CD14-positive monocyte (primary cell): ENCODE data around the gene NEBL. TPM values are rescaled to one million over a fixed set of nuclear protein-coding genes. Genes with fewer than 3 reads are reported as not detected.

Experiments used
- DNase-seq, 3 donors: peaks; one replicate each; pipeline ENCODE4 v3.0.0-alpha.2; 2011 to 2022
- H2AFZ ChIP-seq: 2 replicates; pipeline ENCODE4 v1.6.0; 2012; ENCODE audit warnings: mild to moderate bottlenecking, low read depth, low read length, inconsistent platforms; ENCODE audit not compliant: insufficient read depth, poor library complexity, severe bottlenecking
- H3K27ac ChIP-seq, 2 donors: 1 replicate in 1 of 2; 2 replicates in 1 of 2; pipeline ENCODE4 v1.5.1; 2012 to 2013; ENCODE audit warnings: low read length in 2 of 2, control low read depth in 1 of 2, inconsistent platforms in 1 of 2, low read depth in 1 of 2, mild to moderate bottlenecking in 1 of 2
- H3K27me3 ChIP-seq, 2 donors: one replicate each; pipeline versions ENCODE4 v1.6.0 to v1.6.1; 2011 to 2013; ENCODE audit warnings: low read length in 2 of 2; ENCODE audit not compliant: control insufficient read depth in 2 of 2, insufficient read depth in 2 of 2
- H3K36me3 ChIP-seq, 2 donors: replicated peaks in 1 of 2; 1 replicate in 1 of 2; 2 replicates in 1 of 2; pipeline versions ENCODE4 v1.5.1 to v1.6.1; 2012 to 2013; ENCODE audit warnings: low read length in 2 of 2, control low read depth in 1 of 2, inconsistent platforms in 1 of 2, mild to moderate bottlenecking in 1 of 2; ENCODE audit not compliant: insufficient read depth in 2 of 2, control insufficient read depth in 1 of 2
- H3K4me1 ChIP-seq, 2 donors: 1 replicate in 1 of 2; 2 replicates in 1 of 2; pipeline versions ENCODE4 v1.5.1 to v1.6.1; 2012 to 2013; ENCODE audit warnings: low read length in 2 of 2, control low read depth in 1 of 2, inconsistent platforms in 1 of 2, mild to moderate bottlenecking in 1 of 2, moderate library complexity in 1 of 2; ENCODE audit not compliant: insufficient read depth in 2 of 2, control insufficient read depth in 1 of 2
- H3K4me2 ChIP-seq: replicated peaks from 2 replicates; pipeline ENCODE3; 2012; ENCODE audit warnings: low read length, moderate library complexity, mild to moderate bottlenecking; ENCODE audit not compliant: poor library complexity, severe bottlenecking; ENCODE audit errors: extremely low read depth
- H3K4me3 ChIP-seq, 3 experiments: fragments of 200-600 bp in 1 of 3; sonication (generic) in 1 of 3; replicated peaks in 1 of 3; 1 replicate in 2 of 3; 2 replicates in 1 of 3; pipeline ENCODE4 v1.5.1; 2011 to 2013; ENCODE audit warnings: low read length in 3 of 3, mild to moderate bottlenecking in 3 of 3, control low read depth in 2 of 3, low read depth in 2 of 3, inconsistent platforms in 1 of 3, moderate library complexity in 1 of 3
- H3K79me2 ChIP-seq: 2 replicates; pipeline ENCODE4 v1.6.0; 2012; ENCODE audit warnings: mild to moderate bottlenecking, control low read depth, inconsistent platforms, low read length, moderate library complexity; ENCODE audit not compliant: insufficient read depth
- H3K9ac ChIP-seq: 2 replicates; pipeline ENCODE4 v1.6.0; 2017; ENCODE audit warnings: low read length, mild to moderate bottlenecking; ENCODE audit not compliant: insufficient read depth, poor library complexity, severe bottlenecking
- H3K9me3 ChIP-seq, 2 donors: replicated peaks in 1 of 2; 1 replicate in 1 of 2; 2 replicates in 1 of 2; pipeline versions ENCODE4 v1.5.1 to v1.6.1; 2012 to 2013; ENCODE audit warnings: low read length in 2 of 2, control low read depth in 1 of 2; ENCODE audit not compliant: control insufficient read depth in 1 of 2, insufficient read depth in 1 of 2
- H4K20me1 ChIP-seq: 2 replicates; pipeline ENCODE4 v1.6.0; 2012; ENCODE audit warnings: mild to moderate bottlenecking, low read length, control low read depth, moderate library complexity; ENCODE audit not compliant: insufficient read depth
- H3K27ac Mint-ChIP-seq, 7 donors: one replicate each; pipeline ENCODE4 v1.8.0; 2020; ENCODE audit warnings: mild to moderate bottlenecking in 7 of 7, mixed read lengths in 7 of 7, moderate library complexity in 6 of 7, inconsistent platforms in 2 of 7
- H3K27me3 Mint-ChIP-seq, 3 donors: one replicate each; pipeline ENCODE4 v1.8.0; 2021 to 2022; ENCODE audit warnings: low read depth in 3 of 3, mild to moderate bottlenecking in 3 of 3, mixed read lengths in 3 of 3, moderate library complexity in 3 of 3, inconsistent platforms in 1 of 3
- H3K36me3 Mint-ChIP-seq, 2 donors: one replicate each; pipeline ENCODE4 v1.8.0; 2020; ENCODE audit warnings: mixed read lengths in 2 of 2, inconsistent platforms in 1 of 2, mild to moderate bottlenecking in 1 of 2
- H3K4me1 Mint-ChIP-seq: one replicate; pipeline ENCODE4 v1.8.0; 2020; ENCODE audit warnings: mild to moderate bottlenecking, mixed read lengths
- H3K4me3 Mint-ChIP-seq, 2 donors: one replicate each; pipeline ENCODE4 v1.8.0; 2020; ENCODE audit warnings: mild to moderate bottlenecking in 2 of 2, mixed read lengths in 2 of 2, moderate library complexity in 1 of 2
- H3K9me3 Mint-ChIP-seq, 7 donors: one replicate each; pipeline ENCODE4 v1.8.0; 2020 to 2022; ENCODE audit warnings: mixed read lengths in 7 of 7, mild to moderate bottlenecking in 6 of 7, moderate library complexity in 6 of 7, inconsistent platforms in 2 of 7
- WGBS: methylation state at CpG from one replicate; pipeline ENCODE4 v1.1.5; 2013; ENCODE audit warnings: missing lambda C conversion rate; ENCODE audit not compliant: insufficient coverage; 5-methylcytosine and 5-hydroxymethylcytosine counted together
- intact Hi-C, 2 donors: fragments of 100-400 bp; cut with micrococcal nuclease; formaldehyde crosslinking; loops; one replicate each; pipeline versions ENCODE4 v1.15.0 to v1.15.1; 2023
- polyA plus RNA-seq, 3 donors: library from polyadenylated mRNA; depleted of rRNA in 1 of 3; unstranded in 2 of 3; stranded (reverse) in 1 of 3; fragments of 300-500 nt in 2 of 3; fragments of >200 nt in 1 of 3; fragmentation: Illumina TruSeq in 2 of 3; gene quantifications; 1 replicate in 2 of 3; 2 replicates in 1 of 3; pipeline ENCODE4 v1.2.3, GENCODE V29; 2012 to 2021
- TF ChIP-seq, protein P1 (sequence below): fragments of 200-600 bp; IDR thresholded peaks from one replicate; pipeline ENCODE4 v1.8.0; 2022; ENCODE audit warnings: antibody characterized with exemption, mild to moderate bottlenecking

NEBL gene
- polyA plus RNA-seq, 3 donors = 9.7 TPM; not detected in 2

DNA sequence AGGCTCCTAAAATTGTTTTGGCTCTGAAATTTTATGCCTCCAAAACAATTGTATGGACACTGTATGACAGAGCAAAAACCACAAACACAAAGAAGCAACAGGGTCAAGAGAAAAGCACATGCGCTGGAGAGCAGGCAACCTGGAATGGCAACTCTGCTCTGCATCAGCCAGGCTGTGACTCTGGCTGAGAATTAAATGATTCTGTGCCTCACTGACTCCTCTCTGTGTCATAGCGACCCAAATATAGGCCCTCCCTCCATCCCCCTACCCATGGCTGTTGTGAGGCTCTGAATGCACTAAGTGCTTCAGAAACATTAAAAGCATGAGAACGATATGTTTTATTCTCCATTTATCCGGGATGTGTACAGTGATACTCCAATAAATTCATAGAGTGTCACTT lies 24.9 kb upstream of the NEBL start:
- H3K4me3 Mint-ChIP-seq = no peak overlapping the region
- no peaks in the 10 kb centered on the region for H3K4me1 Mint-ChIP-seq
- Histone ChIP-seq H4K20me1 (no peaks in the 10 kb centered on the region), H3K4me1 (no peaks in the 10 kb centered on the region), H3K27ac (no peak overlapping the region), H3K4me3 (no peak overlapping the region), H2AFZ (no peak overlapping the region), H3K27me3 (no peaks in the 10 kb centered on the region), H3K79me2 (no peaks in the 10 kb centered on the region), H3K4me2 (no peak overlapping the region), H3K36me3 (no peaks in the 10 kb centered on the region), H3K9ac (no peak overlapping the region), H3K9me3 (no peaks in the 10 kb centered on the region)
- intact Hi-C loops = no loop called here
- peaks cover 0 to 2% (median 0%) of the 10 kb centered on the region in 7 donors for H3K9me3 Mint-ChIP-seq
- peaks cover 1 to 3% (median 3%) of the 10 kb centered on the region in 3 donors for H3K27me3 Mint-ChIP-seq
- TF ChIP-seq, protein P1, sequence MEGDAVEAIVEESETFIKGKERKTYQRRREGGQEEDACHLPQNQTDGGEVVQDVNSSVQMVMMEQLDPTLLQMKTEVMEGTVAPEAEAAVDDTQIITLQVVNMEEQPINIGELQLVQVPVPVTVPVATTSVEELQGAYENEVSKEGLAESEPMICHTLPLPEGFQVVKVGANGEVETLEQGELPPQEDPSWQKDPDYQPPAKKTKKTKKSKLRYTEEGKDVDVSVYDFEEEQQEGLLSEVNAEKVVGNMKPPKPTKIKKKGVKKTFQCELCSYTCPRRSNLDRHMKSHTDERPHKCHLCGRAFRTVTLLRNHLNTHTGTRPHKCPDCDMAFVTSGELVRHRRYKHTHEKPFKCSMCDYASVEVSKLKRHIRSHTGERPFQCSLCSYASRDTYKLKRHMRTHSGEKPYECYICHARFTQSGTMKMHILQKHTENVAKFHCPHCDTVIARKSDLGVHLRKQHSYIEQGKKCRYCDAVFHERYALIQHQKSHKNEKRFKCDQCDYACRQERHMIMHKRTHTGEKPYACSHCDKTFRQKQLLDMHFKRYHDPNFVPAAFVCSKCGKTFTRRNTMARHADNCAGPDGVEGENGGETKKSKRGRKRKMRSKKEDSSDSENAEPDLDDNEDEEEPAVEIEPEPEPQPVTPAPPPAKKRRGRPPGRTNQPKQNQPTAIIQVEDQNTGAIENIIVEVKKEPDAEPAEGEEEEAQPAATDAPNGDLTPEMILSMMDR = no peak
- H3K27ac Mint-ChIP-seq = no peak overlapping the region
- no peaks in the 10 kb centered on the region for H3K36me3 Mint-ChIP-seq
- DNase-seq = no peak
- WGBS = 90% methylated on average over 4 of the region's 4 CpGs

DNA sequence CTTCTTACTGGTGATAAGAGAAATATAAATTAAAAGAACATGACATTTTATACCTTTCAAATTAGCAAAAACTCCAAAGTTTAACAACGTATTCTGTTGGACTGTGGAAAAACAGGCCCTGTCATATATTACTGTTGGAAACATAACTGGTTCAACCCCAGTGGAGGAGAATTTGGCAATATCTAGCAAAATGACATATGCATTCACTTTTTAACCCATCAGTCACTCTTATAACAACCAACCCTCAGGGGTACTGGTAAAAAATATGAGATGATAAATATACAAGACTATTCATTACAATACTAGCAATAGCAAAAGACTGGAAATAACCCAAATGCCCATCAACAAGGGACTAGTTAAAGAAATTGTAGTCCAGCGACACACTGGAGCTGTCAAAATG lies 22.9 kb upstream of the NEBL start:
- Histone ChIP-seq H3K4me3 (no peak overlapping the region), H3K27ac (no peak overlapping the region), H3K9me3 (no peaks in the 10 kb centered on the region), H3K79me2 (no peaks in the 10 kb centered on the region), H3K4me2 (no peak overlapping the region), H2AFZ (no peak overlapping the region), H3K4me1 (no peaks in the 10 kb centered on the region), H3K9ac (no peak overlapping the region), H4K20me1 (no peaks in the 10 kb centered on the region), H3K27me3 (no peaks in the 10 kb centered on the region), H3K36me3 (no peaks in the 10 kb centered on the region)
- Mint-ChIP-seq H3K9me3 (peaks cover 0 to 3% (median 2%) of the 10 kb centered on the region in 7 donors), H3K4me3 (no peak overlapping the region), H3K4me1 (no peaks in the 10 kb centered on the region), H3K27me3 (peaks cover 0 to 3% (median 0%) of the 10 kb centered on the region in 3 donors), H3K27ac (no peak overlapping the region), H3K36me3 (no peaks in the 10 kb centered on the region)
- no CpG with 5 or more reads among the region's 2 CpGs for WGBS
- intact Hi-C loops = no loop called here
- no peak for DNase-seq
- TF ChIP-seq, protein P1 = no peak
